HEK293 (cell line): ENCODE results near the gene CABLES2.

Experiments used
- CTCF ChIP-seq: fragments of 450-650 bp; formaldehyde crosslinking; IDR thresholded peaks from 2 replicates; pipeline ENCODE4 v1.5.1; 2016; ENCODE audit warnings: missing biosample characterization, missing genetic modification characterization
- ZNF362 ChIP-seq: fragments of 450-650 bp; formaldehyde crosslinking; IDR thresholded peaks from 2 replicates; pipeline ENCODE4 v1.5.1; 2016; ENCODE audit warnings: missing biosample characterization, missing genetic modification characterization
- ZNF621 ChIP-seq: fragments of 450-650 bp; formaldehyde crosslinking; IDR thresholded peaks from 2 replicates; pipeline ENCODE4 v1.5.1; 2017; ENCODE audit warnings: missing biosample characterization, missing genetic modification characterization
- ZSCAN23 ChIP-seq: fragments of 450-650 bp; formaldehyde crosslinking; IDR thresholded peaks from 2 replicates; pipeline ENCODE4 v1.5.1; 2016; ENCODE audit warnings: missing biosample characterization, missing genetic modification characterization

- TF ChIP-seq CTCF (no peak), ZNF621 (tag by site-specific recombination) (no peak), ZNF362 (tag by site-specific recombination) (no peak), ZSCAN23 (tag by site-specific recombination) (no peak)
These were observed 16.2 kb upstream of the CABLES2 start for GRCh38 chr20:62423326-62423706.
